ENCODE data around the gene USP7. TPM values are rescaled to one million over a fixed set of nuclear protein-coding genes. Genes with fewer than 3 reads are reported as not detected.

The USP7 gene
- total RNA-seq, 2 experiments from 2014 or later: 46.4 to 127 TPM

GRCh38 chr16:8990445-8990844 lies 26.7 kb upstream of the USP7 start:
- no peak for DNase-seq (ENCODE audit: low spot score)
- H3K4me1 ChIP-seq (ENCODE audit: insufficient read depth, low read length, poor library complexity, severe bottlenecking): no peaks in the 10 kb centered on the region
- no peaks in the 10 kb centered on the region for H4K20me1 ChIP-seq (ENCODE audit: insufficient read depth, low read length)
- H3K36me3 ChIP-seq (ENCODE audit: insufficient read depth, low read length): no peaks in the 10 kb centered on the region
- no peak overlapping the region for H3K27ac ChIP-seq (ENCODE audit: low read depth, low read length, poor library complexity, severe bottlenecking)
- no peaks in the 10 kb centered on the region for H3K79me2 ChIP-seq (ENCODE audit: insufficient read depth, low read depth, low read length)
- H3K4me3 ChIP-seq (ENCODE audit: low read depth, low read length, poor library complexity, severe bottlenecking): no peak overlapping the region
- CTCF ChIA-PET (ENCODE audit: unreplicated experiment): no interaction called here
- intact Hi-C loops (cut with micrococcal nuclease; ENCODE audit: unreplicated experiment): no loop called here
- no peaks in the 10 kb centered on the region for H3K9me3 ChIP-seq (ENCODE audit: low read length)
- TF ChIP-seq, protein P1, sequence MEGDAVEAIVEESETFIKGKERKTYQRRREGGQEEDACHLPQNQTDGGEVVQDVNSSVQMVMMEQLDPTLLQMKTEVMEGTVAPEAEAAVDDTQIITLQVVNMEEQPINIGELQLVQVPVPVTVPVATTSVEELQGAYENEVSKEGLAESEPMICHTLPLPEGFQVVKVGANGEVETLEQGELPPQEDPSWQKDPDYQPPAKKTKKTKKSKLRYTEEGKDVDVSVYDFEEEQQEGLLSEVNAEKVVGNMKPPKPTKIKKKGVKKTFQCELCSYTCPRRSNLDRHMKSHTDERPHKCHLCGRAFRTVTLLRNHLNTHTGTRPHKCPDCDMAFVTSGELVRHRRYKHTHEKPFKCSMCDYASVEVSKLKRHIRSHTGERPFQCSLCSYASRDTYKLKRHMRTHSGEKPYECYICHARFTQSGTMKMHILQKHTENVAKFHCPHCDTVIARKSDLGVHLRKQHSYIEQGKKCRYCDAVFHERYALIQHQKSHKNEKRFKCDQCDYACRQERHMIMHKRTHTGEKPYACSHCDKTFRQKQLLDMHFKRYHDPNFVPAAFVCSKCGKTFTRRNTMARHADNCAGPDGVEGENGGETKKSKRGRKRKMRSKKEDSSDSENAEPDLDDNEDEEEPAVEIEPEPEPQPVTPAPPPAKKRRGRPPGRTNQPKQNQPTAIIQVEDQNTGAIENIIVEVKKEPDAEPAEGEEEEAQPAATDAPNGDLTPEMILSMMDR (conservative IDR thresholded peaks at IDR 0.05; ENCODE audit: low read length): no peak
- no peak for TF ChIP-seq EZH2phosphoT487 (IDR thresholded peaks at IDR 0.05; ENCODE audit: borderline replicate concordance, low read depth, low read length)
- H3K4me2 ChIP-seq (ENCODE audit: low read length): no peak overlapping the region
- POLR2A ChIA-PET: no interaction called here
- no peak overlapping the region for H2AFZ ChIP-seq (ENCODE audit: low read length)
- no TSS peak for BruUV-seq (replicated peaks)
- H3K9me2 ChIP-seq (ENCODE audit: insufficient read depth, low read length): no peaks in the 10 kb centered on the region

- no TSS peak for BruUV-seq (replicated peaks)
- POLR2A ChIA-PET: interaction anchor here (0.7 kb wide), 1 partner anchor 60 kb away, joined by 4 read pairs; no protein-coding TSS in a partner anchor
- CTCF ChIA-PET (ENCODE audit: unreplicated experiment): no interaction called here
Measured at GRCh38 chr16:8989099-8989878, 25.6 kb upstream of the USP7 start.

GRCh38 chr16:8986818-8987191 lies 23.1 kb upstream of the USP7 start:
- TF ChIP-seq, protein P1 (conservative IDR thresholded peaks at IDR 0.05; ENCODE audit: low read length): no peak
- TF ChIP-seq EZH2phosphoT487 (IDR thresholded peaks at IDR 0.05; ENCODE audit: borderline replicate concordance, low read depth, low read length): no peak
- Histone ChIP-seq H3K9me2 (ENCODE audit: insufficient read depth, low read length) (no peaks in the 10 kb centered on the region), H3K27ac (ENCODE audit: low read depth, low read length, poor library complexity, severe bottlenecking) (no peak overlapping the region), H3K4me1 (ENCODE audit: insufficient read depth, low read length, poor library complexity, severe bottlenecking) (no peaks in the 10 kb centered on the region), H4K20me1 (ENCODE audit: insufficient read depth, low read length) (no peaks in the 10 kb centered on the region), H3K36me3 (ENCODE audit: insufficient read depth, low read length) (no peaks in the 10 kb centered on the region), H3K4me2 (ENCODE audit: low read length) (no peak overlapping the region), H3K9me3 (ENCODE audit: low read length) (no peaks in the 10 kb centered on the region), H3K4me3 (ENCODE audit: low read depth, low read length, poor library complexity, severe bottlenecking) (no peak overlapping the region), H3K79me2 (ENCODE audit: insufficient read depth, low read depth, low read length) (no peaks in the 10 kb centered on the region), H2AFZ (ENCODE audit: low read length) (no peak overlapping the region)
- CTCF ChIA-PET (ENCODE audit: unreplicated experiment): no interaction called here
- POLR2A ChIA-PET: no interaction called here
- no peak for DNase-seq (ENCODE audit: low spot score)
- intact Hi-C loops (cut with micrococcal nuclease; ENCODE audit: unreplicated experiment): no loop called here
- BruUV-seq (replicated peaks): no TSS peak

More at GRCh38 chr16:8989099-8989878, 25.6 kb upstream of the USP7 start:
- DNase-seq (ENCODE audit: low spot score): no peak
- Histone ChIP-seq H3K79me2 (ENCODE audit: insufficient read depth, low read depth, low read length) (no peaks in the 10 kb centered on the region), H3K4me3 (ENCODE audit: low read depth, low read length, poor library complexity, severe bottlenecking) (no peak overlapping the region), H3K9me2 (ENCODE audit: insufficient read depth, low read length) (no peaks in the 10 kb centered on the region), H3K36me3 (ENCODE audit: insufficient read depth, low read length) (no peaks in the 10 kb centered on the region), H3K9me3 (ENCODE audit: low read length) (no peaks in the 10 kb centered on the region), H3K4me1 (ENCODE audit: insufficient read depth, low read length, poor library complexity, severe bottlenecking) (no peaks in the 10 kb centered on the region), H4K20me1 (ENCODE audit: insufficient read depth, low read length) (no peaks in the 10 kb centered on the region), H3K4me2 (ENCODE audit: low read length) (no peak overlapping the region), H2AFZ (ENCODE audit: low read length) (no peak overlapping the region), H3K27ac (ENCODE audit: low read depth, low read length, poor library complexity, severe bottlenecking) (no peak overlapping the region)
- TF ChIP-seq, protein P1 (conservative IDR thresholded peaks at IDR 0.05; ENCODE audit: low read length): no peak
- no peak for TF ChIP-seq EZH2phosphoT487 (IDR thresholded peaks at IDR 0.05; ENCODE audit: borderline replicate concordance, low read depth, low read length)
- intact Hi-C loops (cut with micrococcal nuclease; ENCODE audit: unreplicated experiment): no loop called here

Data from OCI-LY7 (cell line).